PC-9 (cell line): ENCODE data around the gene CYB5R4. TPM values are rescaled to one million over a fixed set of nuclear protein-coding genes. Genes with fewer than 3 reads are reported as not detected.

Source experiments
- BruUV-seq: library from RNA; stranded (reverse); fragments of 400-500 nt; replicated peaks from 2 replicates; lab custom pipeline; 2021; lab: Mats Ljungman, UMichigan
- CTCF ChIA-PET: fragments of 300-600 bp; sonication (Branson Sonifier 250); formaldehyde crosslinking; loops from one replicate; lab custom pipeline; 2022; ENCODE audit warnings: antibody characterized with exemption; lab: Charles Lee
- POLR2A ChIA-PET: fragments of 300-600 bp; sonication (Branson Sonifier 250); formaldehyde crosslinking; loops from one replicate; lab custom pipeline; 2022; ENCODE audit warnings: antibody characterized with exemption; ENCODE audit not compliant: unreplicated experiment; lab: Charles Lee
- DNase-seq, 2 experiments: peaks; one replicate each; pipeline versions ENCODE4 v3.0.0 to v3.0.0-alpha.2; 2015 to 2022; ENCODE audit warnings: mixed read lengths in 1 of 2
- H2AFZ ChIP-seq: fragments of 200-600 bp; sonication (generic); 2 replicates; pipeline ENCODE4 v1.8.1; 2017; ENCODE audit warnings: antibody characterized with exemption
- H3F3A ChIP-seq: fragments of 200-600 bp; sonication (generic); 2 replicates; pipeline ENCODE4 v1.8.1; 2017; ENCODE audit warnings: antibody characterized with exemption, mild to moderate bottlenecking, low read depth; ENCODE audit not compliant: insufficient read depth
- H3K27ac ChIP-seq: fragments of 200-600 bp; sonication (generic); 2 replicates; pipeline ENCODE4 v1.6.1; 2016; ENCODE audit warnings: mixed run types
- H3K27me3 ChIP-seq: fragments of 200-600 bp; sonication (generic); 2 replicates; pipeline ENCODE4 v1.6.1; 2016; ENCODE audit warnings: low read depth, mixed run types; ENCODE audit not compliant: insufficient read depth
- H3K36me3 ChIP-seq: fragments of 200-600 bp; sonication (generic); 2 replicates; pipeline ENCODE4 v1.6.1; 2016; ENCODE audit warnings: low read depth, mixed run types
- H3K4me1 ChIP-seq: fragments of 200-600 bp; sonication (generic); replicated peaks from 2 replicates; pipeline ENCODE4 v1.6.1; 2016; ENCODE audit warnings: mixed run types; ENCODE audit not compliant: insufficient read depth
- H3K4me2 ChIP-seq: fragments of 200-600 bp; sonication (generic); 2 replicates; pipeline ENCODE4 v1.6.1; 2017; ENCODE audit warnings: mixed run types
- H3K4me3 ChIP-seq: fragments of 200-600 bp; sonication (generic); 2 replicates; pipeline ENCODE4 v1.6.1; 2016; ENCODE audit warnings: mixed run types
- H3K79me2 ChIP-seq: fragments of 200-600 bp; sonication (generic); 2 replicates; pipeline ENCODE4 v1.6.1; 2017; ENCODE audit warnings: low read depth, mixed run types
- H3K9me2 ChIP-seq: fragments of 200-600 bp; sonication (generic); 2 replicates; pipeline ENCODE4 v1.8.1; 2017; ENCODE audit warnings: mild to moderate bottlenecking; ENCODE audit not compliant: insufficient read depth
- H3K9me3 ChIP-seq: fragments of 200-600 bp; sonication (generic); 2 replicates; pipeline ENCODE4 v1.8.1; 2016; ENCODE audit warnings: low read depth; ENCODE audit not compliant: insufficient read depth
- H4K20me1 ChIP-seq: fragments of 200-600 bp; sonication (generic); 2 replicates; pipeline ENCODE4 v1.8.1; 2017; ENCODE audit not compliant: insufficient read depth
- CTCF ChIP-seq: fragments of 200-600 bp; sonication (generic); conservative IDR thresholded peaks from 2 replicates; pipeline ENCODE4 v1.6.1; 2017; ENCODE audit warnings: mixed run types, antibody characterized with exemption, mild to moderate bottlenecking, moderate library complexity
- EZH2 ChIP-seq: fragments of 200-600 bp; sonication (generic); IDR thresholded peaks from 2 replicates; pipeline ENCODE4 v1.8.0; 2017; ENCODE audit warnings: antibody characterized with exemption, low read depth
- intact Hi-C: fragments of 100-400 bp; cut with micrococcal nuclease; formaldehyde crosslinking; loops from one replicate; pipeline ENCODE4 v1.10.0; 2022; ENCODE audit not compliant: unreplicated experiment
- total RNA-seq: library from RNA; stranded (reverse); gene quantifications from 2 replicates; pipeline ENCODE4 v1.2.3, GENCODE V29; 2021

The CYB5R4 gene
- total RNA-seq, 1 experiment from 2014 or later, result 22.7 TPM

- Histone ChIP-seq H3K9me3 (no peaks in the 10 kb centered on the region), H3K4me2 (no peak overlapping the region), H3K27me3 (no peaks in the 10 kb centered on the region), H2AFZ (no peak overlapping the region), H4K20me1 (no peaks in the 10 kb centered on the region), H3K4me1 (no peaks in the 10 kb centered on the region), H3K36me3 (no peaks in the 10 kb centered on the region), H3K9me2 (no peaks in the 10 kb centered on the region; the same call in 1 of the 2 replicates), H3K27ac (no peak overlapping the region), H3F3A (no peaks in the 10 kb centered on the region), H3K79me2 (no peaks in the 10 kb centered on the region), H3K4me3 (no peak overlapping the region)
- ChIA-PET POLR2A (no interaction called here), CTCF (no interaction called here)
- TF ChIP-seq CTCF, result no peak
- no peak for TF ChIP-seq EZH2
- intact Hi-C loops, result no loop called here
- DNase-seq, result no peak
- BruUV-seq, result no TSS peak
Measured at GRCh38 chr6:83844170-83844569, 15.3 kb upstream of the CYB5R4 start.

- Histone ChIP-seq H2AFZ (no peak overlapping the region), H3K9me3 (no peaks in the 10 kb centered on the region), H3K9me2 (no peaks in the 10 kb centered on the region), H3K27ac (no peak overlapping the region), H3K4me3 (no peak overlapping the region), H3K27me3 (no peaks in the 10 kb centered on the region), H3K36me3 (no peaks in the 10 kb centered on the region), H3K79me2 (no peaks in the 10 kb centered on the region), H4K20me1 (no peaks in the 10 kb centered on the region), H3K4me1 (no peaks in the 10 kb centered on the region), H3F3A (no peaks in the 10 kb centered on the region), H3K4me2 (no peak overlapping the region)
- TF ChIP-seq EZH2 (no peak), CTCF (no peak)
- CTCF ChIA-PET, result no interaction called here
- intact Hi-C loops, result no loop called here
- no TSS peak for BruUV-seq
- DNase-seq, result no peak
- POLR2A ChIA-PET, result no interaction called here
Measured at GRCh38 chr6:83846291-83846690, 13.2 kb upstream of the CYB5R4 start.

GRCh38 chr6:83847179-83847578 lies 12.3 kb upstream of the CYB5R4 start:
- Histone ChIP-seq H3K27me3 (no peaks in the 10 kb centered on the region), H3F3A (no peaks in the 10 kb centered on the region), H3K79me2 (no peaks in the 10 kb centered on the region), H3K4me3 (no peak overlapping the region), H4K20me1 (no peaks in the 10 kb centered on the region), H3K4me1 (no peaks in the 10 kb centered on the region), H3K9me2 (no peaks in the 10 kb centered on the region), H3K36me3 (no peaks in the 10 kb centered on the region), H3K27ac (no peak overlapping the region), H3K9me3 (no peaks in the 10 kb centered on the region), H3K4me2 (no peak overlapping the region), H2AFZ (no peak overlapping the region)
- no peak for DNase-seq
- intact Hi-C loops, result no loop called here
- CTCF ChIA-PET, result interaction anchor here (0.5 kb wide), 1 partner anchor 146 kb away, joined by 3 read pairs; no protein-coding TSS in a partner anchor
- POLR2A ChIA-PET, result no interaction called here
- no TSS peak for BruUV-seq
- TF ChIP-seq EZH2 (no peak), CTCF (no peak)
